GM04503 (cell line): Measurements from ENCODE around the gene EED.
A peak's percentile ranks its signal among the peaks of the same experiment; 100 is the strongest.
"Not testable (repeated sequence)": the region's sequence is repeated elsewhere in the genome, so short reads cannot be mapped to it uniquely, and the experiment has no call there.

Experiments used
- DNase-seq: peaks from one replicate; pipeline ENCODE4 v3.0.0-alpha.2; 2012; ENCODE audit warnings: low read depth

The EED gene

GRCh38 chr11:86249307-86250098 is 5.0 kb downstream of the EED start:
- DNase-seq = no peak

DNA sequence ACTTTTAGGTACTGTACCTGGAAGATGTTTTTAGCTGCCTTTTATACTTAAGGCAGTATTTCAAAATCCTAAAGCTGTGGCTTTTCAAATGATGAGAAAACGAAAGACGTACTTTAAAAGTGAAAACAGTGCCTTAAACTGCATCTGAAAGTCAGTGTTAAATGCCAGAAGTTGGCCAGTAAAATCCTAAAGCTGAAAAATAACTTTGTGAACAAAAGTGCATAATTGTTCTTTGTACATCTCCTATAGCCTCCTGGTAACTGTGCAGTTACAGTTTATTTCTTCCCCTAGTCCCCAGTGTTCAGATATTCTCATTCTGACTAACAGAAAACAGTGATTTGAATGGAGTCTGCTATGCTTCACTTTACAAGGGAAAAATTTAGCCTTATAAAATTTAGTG is 6.8 kb downstream of the EED start:
- no peak for DNase-seq

GRCh38 chr11:86255896-86256295 is 11.3 kb downstream of the EED start:
- DNase-seq = no peak

DNA sequence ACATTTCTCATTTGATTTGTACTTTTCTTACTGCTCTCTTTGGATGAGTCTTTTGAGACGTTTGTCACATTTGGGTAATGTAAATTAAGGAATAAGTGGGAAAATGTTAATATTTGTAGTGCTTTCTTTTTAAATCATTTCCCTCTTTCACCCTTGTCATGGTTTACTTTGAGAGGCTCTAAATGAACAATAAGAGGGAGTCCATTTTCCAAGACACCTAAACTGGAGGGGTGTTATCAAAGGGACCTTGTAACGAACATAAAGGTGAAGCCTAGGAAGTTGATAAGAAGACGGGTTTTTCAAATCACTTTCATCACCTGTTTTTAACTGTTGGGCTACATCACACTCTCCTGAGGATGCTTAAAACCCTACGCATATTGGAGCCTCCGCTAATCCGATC is 12.1 kb downstream of the EED start:
- DNase-seq = no peak

- DNase-seq = no peak
Measured at GRCh38 chr11:86257446-86257845, 12.9 kb downstream of the EED start.

DNA sequence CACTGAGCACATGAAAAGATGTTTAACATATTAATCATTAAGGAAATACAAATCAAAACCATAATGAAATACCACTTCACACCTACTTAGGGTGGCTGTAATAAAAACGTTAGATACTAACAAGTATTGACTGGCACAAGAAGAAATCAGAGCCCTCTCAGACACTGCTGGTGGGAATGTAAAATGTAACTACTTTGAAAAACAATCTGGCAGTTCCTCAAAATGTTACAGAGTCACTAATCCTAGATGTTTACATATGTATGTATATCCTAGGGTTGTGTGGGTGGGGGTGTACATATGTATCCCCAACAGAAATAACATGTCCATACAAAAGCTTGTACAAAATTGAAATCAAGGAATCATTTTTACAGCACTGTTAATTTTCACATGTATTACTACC is 15.2 kb downstream of the EED start:
- DNase-seq = no peak

GRCh38 chr11:86261328-86261727 is 16.8 kb downstream of the EED start:
- no peak for DNase-seq

DNA sequence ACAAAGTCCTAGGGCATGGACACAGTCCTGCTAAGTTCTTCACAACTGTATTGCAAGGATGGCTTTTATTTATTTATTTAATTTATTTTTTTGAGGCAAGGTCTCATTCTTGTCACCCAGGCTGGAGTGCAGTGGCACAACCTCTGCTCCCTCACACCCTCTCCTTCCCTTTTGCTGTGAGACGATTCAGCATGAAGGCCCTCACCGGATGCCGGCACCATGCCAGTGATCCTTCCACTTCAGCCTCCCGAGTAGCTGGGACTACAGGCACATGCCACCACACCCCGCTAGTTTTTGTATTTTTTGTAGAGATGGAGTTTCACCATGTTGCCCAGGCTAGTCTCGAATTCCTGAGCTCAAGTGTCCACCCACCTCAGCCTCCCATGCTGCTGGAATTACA is 17.8 kb downstream of the EED start:
- DNase-seq = no peak

DNA sequence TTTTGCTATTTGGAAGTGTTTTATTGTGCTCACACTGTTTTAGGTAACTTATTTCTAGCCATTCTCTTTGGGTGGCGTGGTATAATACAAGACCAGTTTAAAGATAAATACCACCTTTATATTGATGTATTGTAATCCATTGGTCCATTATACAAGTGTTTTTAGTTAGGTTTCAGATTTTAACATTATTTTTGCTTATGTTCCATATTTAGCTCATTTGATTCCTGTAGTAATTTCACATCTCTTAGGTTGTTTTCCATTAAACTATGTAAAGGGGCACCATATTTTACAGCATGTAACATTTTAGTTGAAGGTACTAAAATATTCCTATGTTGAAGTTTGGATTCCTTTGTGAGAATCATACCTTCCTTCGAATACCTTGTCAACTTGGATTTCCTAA is 20.1 kb downstream of the EED start:
- DNase-seq = no peak

- DNase-seq = no peak
Measured at GRCh38 chr11:86265194-86265593, 20.6 kb downstream of the EED start.

GRCh38 chr11:86269645-86270044 is 25.1 kb downstream of the EED start:
- DNase-seq = no peak

DNA sequence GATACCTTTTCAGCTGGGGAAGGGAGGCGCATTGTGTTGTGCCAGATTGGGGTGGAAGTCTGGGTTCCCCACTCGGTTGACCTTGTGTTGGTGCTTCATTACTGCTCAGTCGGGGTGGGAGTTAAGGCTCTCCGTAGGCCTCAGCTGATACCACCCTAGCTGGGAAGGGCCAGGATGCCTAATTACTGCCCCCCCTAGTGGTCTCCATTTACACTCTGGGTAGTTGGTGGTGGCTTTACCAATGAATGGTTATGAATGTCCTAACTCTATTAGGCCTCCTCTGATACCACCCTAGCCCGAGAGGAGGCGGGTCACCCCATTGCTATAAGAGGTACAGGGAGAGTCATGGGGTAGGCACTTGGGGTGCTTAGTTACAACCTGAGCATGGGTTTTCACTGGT is 29.9 kb downstream of the EED start:
- DNase-seq = no peak

DNA sequence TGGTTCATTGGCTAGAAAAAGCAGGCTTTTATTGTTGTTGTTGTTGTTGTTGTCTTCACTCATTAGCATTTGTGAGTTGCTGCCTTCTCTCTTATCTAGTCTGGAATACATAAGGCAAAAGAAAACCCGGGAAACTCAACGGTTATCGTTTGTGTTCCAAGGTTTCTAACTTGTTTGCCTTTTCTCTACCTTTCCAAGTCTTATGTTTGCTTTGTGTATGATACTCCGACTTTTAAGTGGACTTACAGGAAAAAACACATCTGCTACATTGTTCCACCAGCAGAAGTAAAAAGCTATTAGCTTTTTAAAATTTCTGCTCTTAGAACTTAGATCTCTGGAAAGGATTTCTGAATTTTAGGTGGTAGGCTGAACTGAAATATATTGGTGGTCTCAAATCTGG is 30.4 kb downstream of the EED start:
- no peak for DNase-seq

DNA sequence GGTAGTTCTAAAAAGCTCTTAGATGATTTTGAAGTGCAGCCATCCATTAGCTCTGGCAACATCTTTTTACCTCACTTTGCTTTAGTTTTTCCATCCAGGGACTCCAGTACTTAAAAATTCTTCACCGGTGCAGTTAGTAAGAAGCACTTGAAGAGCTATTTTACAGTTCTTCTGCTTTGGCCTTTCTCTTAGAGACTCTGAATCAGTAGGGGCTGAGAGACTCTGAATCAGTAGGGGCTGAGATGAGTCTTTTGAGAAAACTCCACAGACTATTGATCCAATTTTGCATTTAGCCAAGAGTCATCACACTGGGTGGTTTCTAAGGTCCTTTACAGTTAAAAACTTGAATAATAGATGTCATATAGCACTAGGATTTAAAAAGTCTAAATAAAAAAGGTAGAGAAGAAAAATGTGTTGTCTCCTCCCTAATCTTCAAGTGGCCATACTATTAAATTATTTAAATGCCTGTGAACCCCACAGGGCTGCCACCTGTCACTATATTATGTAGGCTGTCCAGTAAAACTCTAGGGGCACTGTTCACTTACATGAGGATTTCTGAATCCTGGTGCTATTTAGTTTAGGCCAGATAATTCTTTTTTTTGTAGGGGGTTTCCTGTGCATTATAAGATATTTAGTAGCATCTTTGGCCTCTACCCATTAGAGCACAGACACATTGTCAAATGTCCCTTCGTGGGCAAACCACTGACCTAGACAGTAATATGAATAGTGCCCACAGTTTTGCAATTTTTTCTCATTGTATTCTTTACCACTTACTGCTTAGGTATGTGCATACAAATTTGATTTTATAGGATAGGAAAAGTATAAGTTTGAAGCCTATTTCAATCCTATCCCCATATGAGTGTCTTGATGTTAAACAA is 31.2 kb downstream of the EED start:
- no peak for DNase-seq

DNA sequence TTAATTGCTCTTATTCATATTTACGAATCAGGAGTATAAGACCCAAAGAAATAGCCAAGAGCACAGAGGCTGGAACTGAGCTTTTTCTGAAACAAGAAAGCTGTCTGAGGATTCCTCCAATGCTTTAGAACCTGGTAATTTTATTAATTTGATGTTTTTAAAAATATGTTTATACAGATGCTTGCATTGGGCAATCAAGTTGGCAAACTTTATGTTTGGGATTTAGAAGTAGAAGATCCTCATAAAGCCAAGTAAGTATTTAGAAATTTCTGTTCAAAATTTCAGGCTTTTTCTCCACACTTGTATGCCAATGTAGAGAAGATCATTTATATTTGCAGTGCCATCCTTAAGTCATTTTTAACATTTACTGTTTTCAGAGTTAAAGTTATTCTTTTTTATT is 33.2 kb downstream of the EED start:
- DNase-seq = peak; percentile 8

DNA sequence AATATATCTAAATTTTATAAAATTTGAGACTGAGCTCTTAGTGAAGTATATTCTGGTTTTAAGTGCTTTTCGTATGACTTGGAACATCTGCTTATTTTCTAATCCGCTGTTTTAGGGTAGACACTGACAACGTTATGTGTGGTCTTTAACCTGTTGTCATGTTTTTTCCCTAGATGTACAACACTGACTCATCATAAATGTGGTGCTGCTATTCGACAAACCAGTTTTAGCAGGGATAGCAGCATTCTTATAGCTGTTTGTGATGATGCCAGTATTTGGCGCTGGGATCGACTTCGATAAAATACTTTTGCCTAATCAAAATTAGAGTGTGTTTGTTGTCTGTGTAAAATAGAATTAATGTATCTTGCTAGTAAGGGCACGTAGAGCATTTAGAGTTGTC is 33.7 kb downstream of the EED start:
- no peak for DNase-seq

DNA sequence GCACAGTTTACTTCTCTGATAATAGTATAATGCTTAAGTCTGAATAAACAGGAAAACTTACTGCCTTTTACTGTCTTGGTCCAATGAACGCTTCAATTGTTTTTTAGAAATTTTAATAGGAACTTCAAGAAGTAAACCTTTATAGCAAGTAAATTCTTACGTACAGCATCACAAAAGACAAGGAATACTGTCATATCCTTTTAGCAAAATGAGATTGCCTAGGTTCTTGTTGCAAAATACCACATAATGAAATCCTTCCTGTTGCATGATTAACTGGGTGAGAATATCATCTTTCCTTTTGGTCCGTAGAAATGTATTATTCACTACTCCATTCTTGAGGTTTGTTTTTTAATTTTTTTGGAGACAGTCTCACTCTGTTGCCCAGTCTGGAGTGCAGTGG is 35.2 kb downstream of the EED start:
- DNase-seq = no peak

- DNase-seq = no peak
Measured at GRCh38 chr11:86287468-86287796, 42.9 kb downstream of the EED start.

DNA sequence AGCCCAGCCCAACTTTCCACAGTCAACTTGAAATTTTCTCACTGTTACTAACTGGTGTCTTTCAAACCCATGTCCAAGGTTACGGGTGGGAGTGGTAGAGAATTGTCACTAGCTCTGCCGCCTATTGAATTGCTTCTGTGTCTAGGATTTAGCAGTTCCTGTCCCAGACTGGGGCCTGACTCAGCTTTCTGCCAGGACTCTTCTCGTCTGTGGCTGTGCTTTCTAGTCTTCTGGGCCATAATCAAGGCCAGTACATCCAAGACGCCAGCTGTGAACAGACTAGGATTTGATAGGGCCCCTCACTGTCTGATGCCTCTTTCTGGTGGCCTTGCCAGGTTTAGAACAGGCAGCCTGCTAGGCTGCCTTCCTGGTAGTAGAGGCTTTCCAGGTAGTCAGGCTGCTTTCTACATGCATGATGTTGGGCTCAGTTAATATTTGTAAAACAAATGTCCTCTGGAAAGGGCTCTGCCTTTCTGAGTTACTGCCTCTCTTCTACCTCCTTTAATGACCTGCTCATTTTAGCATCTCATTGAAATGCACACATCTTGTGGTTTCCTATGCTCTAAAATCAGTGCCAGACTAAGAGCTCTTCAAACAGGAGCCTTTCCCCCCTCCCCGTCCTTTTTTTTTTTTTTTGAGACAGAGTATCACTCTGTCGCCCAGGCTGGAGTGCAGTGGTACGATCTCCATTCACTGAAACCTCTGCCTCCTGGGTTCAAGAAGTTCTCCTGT is 44.4 kb downstream of the EED start:
- DNase-seq = no peak

DNA sequence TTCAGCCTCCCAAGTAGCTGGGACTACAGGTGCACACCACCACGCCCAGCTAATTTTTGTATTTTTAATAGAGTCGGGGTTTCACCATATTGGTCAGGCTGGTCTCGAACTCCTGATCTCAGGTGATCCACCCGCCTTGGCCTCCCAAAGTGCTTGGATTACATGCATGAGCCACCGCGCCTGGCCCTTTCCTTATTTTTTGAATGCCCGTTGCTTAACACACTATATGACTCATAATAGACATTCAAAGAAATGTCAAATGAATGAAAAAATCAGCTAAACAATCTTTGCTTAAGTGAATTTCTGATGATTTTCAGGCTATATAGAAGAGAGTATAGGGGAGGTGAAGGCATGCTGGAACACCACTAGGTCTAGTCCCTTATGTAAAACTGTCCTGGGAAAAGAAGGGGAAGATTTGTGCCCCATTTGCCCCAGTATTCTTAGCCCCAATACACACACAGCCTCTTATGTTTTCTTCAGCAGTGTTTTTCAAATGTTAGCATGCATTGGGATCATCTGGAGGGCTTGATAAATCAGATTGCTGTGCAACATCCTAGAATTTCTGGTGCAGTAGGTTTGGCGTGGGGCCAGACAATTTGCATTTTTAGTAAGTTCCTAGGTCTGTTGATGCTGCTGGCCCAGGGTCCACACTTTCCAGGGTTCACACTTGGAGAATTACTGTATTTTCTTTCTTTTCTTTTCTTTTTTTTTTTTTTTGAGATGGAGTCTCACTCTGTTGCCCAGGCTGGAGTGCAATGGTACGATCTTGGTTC is 45.1 kb downstream of the EED start:
- DNase-seq = not testable (repeated sequence)

DNA sequence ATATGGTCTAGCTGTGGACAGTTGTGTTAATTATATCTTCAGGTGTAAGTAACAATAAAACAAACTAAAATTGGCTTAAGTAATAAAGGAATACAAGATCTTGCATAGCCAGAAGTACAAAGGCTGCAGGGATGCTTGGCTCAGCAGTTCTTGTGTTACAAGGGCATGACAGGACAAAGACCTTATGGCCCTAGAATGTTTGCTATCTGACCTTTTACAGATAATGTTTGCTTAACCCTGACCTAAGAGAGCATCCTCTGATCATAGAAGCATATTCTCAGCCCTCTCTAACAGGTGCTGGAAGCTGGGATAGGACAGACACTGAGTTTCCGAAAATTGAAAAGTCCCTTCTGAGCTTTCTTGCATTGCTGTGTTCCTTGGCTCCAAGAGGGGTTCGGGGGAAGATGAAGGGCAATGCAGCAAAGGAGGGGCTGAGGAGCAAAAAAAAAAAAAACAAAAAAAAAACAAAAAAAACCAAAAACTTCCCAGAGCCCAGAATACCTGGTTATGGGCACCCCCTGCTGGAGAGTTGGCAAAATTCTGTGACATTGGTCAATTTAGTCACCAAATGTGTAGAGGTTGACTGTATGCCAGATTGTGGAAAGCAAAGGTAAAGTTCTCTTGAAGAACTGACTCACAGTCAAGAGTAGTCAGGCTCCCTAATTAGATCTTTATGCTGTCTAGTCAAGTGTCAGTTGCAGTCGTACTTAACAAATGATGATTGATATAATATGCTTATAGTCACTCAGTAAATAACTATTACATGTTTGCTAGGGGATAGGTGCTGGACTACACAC is 47.1 kb downstream of the EED start:
- DNase-seq = no peak
